ENCODE measurements around the gene ZNF497. TPM values are rescaled to one million over a fixed set of nuclear protein-coding genes. Genes with fewer than 3 reads are reported as not detected.
A peak's percentile ranks its signal among the peaks of the same experiment; 100 is the strongest.

Gene ZNF497
- total and polyA plus RNA-seq, 2 of the 13 experiments (the other 11 are each of a cell fraction or from before 2014, with no cell fraction given), result 1.5 to 1.9 TPM

DNA sequence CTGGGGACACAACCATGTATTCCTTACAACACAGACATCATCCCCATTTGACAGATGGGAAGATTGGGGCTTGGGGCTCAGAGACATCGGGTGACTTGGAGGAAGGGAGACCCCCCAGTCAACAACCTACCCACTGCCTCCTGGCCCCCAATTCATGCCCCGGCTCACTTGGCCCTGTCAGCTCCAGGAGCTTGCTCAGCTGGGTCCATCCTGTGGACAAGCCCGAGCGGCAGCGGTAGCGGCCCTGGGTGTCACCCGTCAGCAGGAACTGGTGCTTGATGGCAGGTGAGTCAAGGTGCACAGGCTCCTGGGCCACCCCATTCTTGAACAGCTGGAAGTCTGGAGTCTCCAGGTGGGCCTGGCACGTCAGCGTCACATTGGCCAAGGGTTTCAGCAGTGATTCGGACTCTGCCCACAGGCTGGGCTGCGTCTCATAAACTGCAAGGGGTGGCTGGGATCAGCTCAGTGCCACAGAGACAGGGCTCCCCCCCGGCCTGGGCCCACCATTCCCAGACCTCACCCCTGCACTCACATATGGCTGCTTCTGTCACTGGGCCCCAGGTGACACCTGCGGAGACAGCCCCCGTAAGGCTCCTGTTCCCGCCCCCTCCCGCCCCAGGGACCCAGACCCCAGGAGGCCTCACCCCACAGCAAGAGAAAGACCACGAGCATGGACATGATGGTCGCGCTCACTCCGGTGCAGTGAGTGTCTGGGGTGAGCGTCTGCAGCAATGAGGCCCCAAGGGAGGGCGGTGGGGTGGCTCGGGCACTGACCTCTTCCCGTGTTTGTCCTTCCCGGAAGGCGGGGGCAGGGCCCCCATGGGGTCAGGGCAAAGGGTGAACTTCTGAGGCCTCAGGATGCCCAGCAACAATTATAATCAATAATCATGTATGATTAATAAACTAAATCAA is 9.5 kb downstream of the ZNF497 start, which contains the start of gene A1BG (continued):
- no peak for TF ChIP-seq KDM3A (CRISPR knock-in tag; IDR thresholded peaks at IDR 0.05; ENCODE audit: low read depth)
- no peak for TF ChIP-seq RBM39 (IDR thresholded peaks at IDR 0.05; ENCODE audit: low read depth, low read length, poor library complexity, severe bottlenecking)
- TF ChIP-seq ZNF317 (CRISPR knock-in tag; IDR thresholded peaks at IDR 0.05), result no peak
- TF ChIP-seq, protein P1, sequence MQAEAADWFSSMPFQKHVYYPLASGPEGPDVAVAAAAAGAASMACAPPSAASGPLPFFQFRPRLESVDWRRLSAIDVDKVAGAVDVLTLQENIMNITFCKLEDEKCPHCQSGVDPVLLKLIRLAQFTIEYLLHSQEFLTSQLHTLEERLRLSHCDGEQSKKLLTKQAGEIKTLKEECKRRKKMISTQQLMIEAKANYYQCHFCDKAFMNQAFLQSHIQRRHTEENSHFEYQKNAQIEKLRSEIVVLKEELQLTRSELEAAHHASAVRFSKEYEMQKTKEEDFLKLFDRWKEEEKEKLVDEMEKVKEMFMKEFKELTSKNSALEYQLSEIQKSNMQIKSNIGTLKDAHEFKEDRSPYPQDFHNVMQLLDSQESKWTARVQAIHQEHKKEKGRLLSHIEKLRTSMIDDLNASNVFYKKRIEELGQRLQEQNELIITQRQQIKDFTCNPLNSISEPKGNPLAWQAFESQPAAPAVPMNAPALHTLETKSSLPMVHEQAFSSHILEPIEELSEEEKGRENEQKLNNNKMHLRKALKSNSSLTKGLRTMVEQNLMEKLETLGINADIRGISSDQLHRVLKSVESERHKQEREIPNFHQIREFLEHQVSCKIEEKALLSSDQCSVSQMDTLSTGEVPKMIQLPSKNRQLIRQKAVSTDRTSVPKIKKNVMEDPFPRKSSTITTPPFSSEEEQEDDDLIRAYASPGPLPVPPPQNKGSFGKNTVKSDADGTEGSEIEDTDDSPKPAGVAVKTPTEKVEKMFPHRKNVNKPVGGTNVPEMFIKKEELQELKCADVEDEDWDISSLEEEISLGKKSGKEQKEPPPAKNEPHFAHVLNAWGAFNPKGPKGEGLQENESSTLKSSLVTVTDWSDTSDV (CRISPR knock-in tag; IDR thresholded peaks at IDR 0.05), result no peak
- TF ChIP-seq, protein P2, sequence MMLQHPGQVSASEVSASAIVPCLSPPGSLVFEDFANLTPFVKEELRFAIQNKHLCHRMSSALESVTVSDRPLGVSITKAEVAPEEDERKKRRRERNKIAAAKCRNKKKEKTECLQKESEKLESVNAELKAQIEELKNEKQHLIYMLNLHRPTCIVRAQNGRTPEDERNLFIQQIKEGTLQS (CRISPR knock-in tag; IDR thresholded peaks at IDR 0.05), result no peak
- no peak for TF ChIP-seq ZNF644 (CRISPR knock-in tag; IDR thresholded peaks at IDR 0.05; ENCODE audit: low read depth)
- TF ChIP-seq, protein P3, sequence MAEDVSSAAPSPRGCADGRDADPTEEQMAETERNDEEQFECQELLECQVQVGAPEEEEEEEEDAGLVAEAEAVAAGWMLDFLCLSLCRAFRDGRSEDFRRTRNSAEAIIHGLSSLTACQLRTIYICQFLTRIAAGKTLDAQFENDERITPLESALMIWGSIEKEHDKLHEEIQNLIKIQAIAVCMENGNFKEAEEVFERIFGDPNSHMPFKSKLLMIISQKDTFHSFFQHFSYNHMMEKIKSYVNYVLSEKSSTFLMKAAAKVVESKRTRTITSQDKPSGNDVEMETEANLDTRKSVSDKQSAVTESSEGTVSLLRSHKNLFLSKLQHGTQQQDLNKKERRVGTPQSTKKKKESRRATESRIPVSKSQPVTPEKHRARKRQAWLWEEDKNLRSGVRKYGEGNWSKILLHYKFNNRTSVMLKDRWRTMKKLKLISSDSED (CRISPR knock-in tag; IDR thresholded peaks at IDR 0.05), result no peak
- no peak for TF ChIP-seq STAG1 (CRISPR knock-in tag; IDR thresholded peaks at IDR 0.05)
- TF ChIP-seq NR2F6 (IDR thresholded peaks at IDR 0.05), result peak; percentile 94
- TF ChIP-seq NR2F6 (CRISPR knock-in tag; IDR thresholded peaks at IDR 0.05), result peak; percentile 95
- peak; percentile 92 for TF ChIP-seq RARA (CRISPR knock-in tag; IDR thresholded peaks at IDR 0.05)
- no peak for TF ChIP-seq SUZ12 (IDR thresholded peaks at IDR 0.05; ENCODE audit: low read depth, low read length)
- no peak for TF ChIP-seq SP5 (CRISPR knock-in tag; IDR thresholded peaks at IDR 0.05; ENCODE audit: borderline replicate concordance, low read depth)
- no peak for TF ChIP-seq ZBTB7A (CRISPR knock-in tag; IDR thresholded peaks at IDR 0.05)
- no peak for TF ChIP-seq HNRNPLL (IDR thresholded peaks at IDR 0.05; ENCODE audit: low read depth, low read length, poor library complexity, severe bottlenecking)
- TF ChIP-seq, protein P4, sequence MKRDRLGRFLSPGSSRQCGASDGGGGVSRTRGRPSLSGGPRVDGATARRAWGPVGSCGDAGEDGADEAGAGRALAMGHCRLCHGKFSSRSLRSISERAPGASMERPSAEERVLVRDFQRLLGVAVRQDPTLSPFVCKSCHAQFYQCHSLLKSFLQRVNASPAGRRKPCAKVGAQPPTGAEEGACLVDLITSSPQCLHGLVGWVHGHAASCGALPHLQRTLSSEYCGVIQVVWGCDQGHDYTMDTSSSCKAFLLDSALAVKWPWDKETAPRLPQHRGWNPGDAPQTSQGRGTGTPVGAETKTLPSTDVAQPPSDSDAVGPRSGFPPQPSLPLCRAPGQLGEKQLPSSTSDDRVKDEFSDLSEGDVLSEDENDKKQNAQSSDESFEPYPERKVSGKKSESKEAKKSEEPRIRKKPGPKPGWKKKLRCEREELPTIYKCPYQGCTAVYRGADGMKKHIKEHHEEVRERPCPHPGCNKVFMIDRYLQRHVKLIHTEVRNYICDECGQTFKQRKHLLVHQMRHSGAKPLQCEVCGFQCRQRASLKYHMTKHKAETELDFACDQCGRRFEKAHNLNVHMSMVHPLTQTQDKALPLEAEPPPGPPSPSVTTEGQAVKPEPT (CRISPR knock-in tag; IDR thresholded peaks at IDR 0.05; ENCODE audit: low read depth), result no peak
- TF ChIP-seq GATAD2A (CRISPR knock-in tag; IDR thresholded peaks at IDR 0.05), result peak; percentile 63
- no peak for TF ChIP-seq KLF6 (CRISPR knock-in tag; IDR thresholded peaks at IDR 0.05)
- TF ChIP-seq ZNF282 (IDR thresholded peaks at IDR 0.05; ENCODE audit: partially characterized antibody), result no peak
- TF ChIP-seq KDM2A (CRISPR knock-in tag; IDR thresholded peaks at IDR 0.05; ENCODE audit: borderline replicate concordance, low read depth), result peak; percentile 69
- no peak for TF ChIP-seq IRF2 (CRISPR knock-in tag; IDR thresholded peaks at IDR 0.05)
- no peak for TF ChIP-seq KMT2A (CRISPR knock-in tag; IDR thresholded peaks at IDR 0.05)
- TF ChIP-seq ARNTL (CRISPR knock-in tag; IDR thresholded peaks at IDR 0.05), result peak; percentile 35; the same call in 1 of the 2 replicates
- TF ChIP-seq KAT7 (CRISPR knock-in tag; IDR thresholded peaks at IDR 0.05; ENCODE audit: borderline replicate concordance), result no peak
- no peak for TF ChIP-seq ZKSCAN8 (CRISPR knock-in tag; IDR thresholded peaks at IDR 0.05; ENCODE audit: borderline replicate concordance)
